Esophagus squamous epithelium (tissue), 5 donors: ENCODE results near the gene RBM22. TPM values are rescaled to one million over a fixed set of nuclear protein-coding genes. Genes with fewer than 3 reads are reported as not detected.

Experiments
- DNase-seq: peaks from one replicate; lab custom pipeline; 2025; lab: John Stamatoyannopoulos, UW
- H3K27ac ChIP-seq, 4 donors: fragments of 200-600 bp; sonication (generic); one replicate each; pipeline ENCODE4 v1.5.1; 2016 to 2019; ENCODE audit warnings: mild to moderate bottlenecking in 1 of 4
- H3K27me3 ChIP-seq, 4 donors: fragments of 200-600 bp; sonication (generic); 1 replicate in 3 of 4; 2 replicates in 1 of 4; pipeline versions ENCODE4 v1.5.1 to v1.6.0; 2017 to 2021; ENCODE audit warnings: antibody characterized with exemption in 1 of 4
- H3K36me3 ChIP-seq, 3 donors: fragments of 200-600 bp; sonication (generic); one replicate each; pipeline ENCODE4 v1.5.1; 2016 to 2019
- H3K4me1 ChIP-seq, 3 donors: fragments of 200-600 bp; sonication (generic); one replicate each; pipeline ENCODE4 v1.5.1; 2017 to 2019
- H3K4me3 ChIP-seq, 4 donors: fragments of 200-600 bp; sonication (generic); 1 replicate in 3 of 4; 2 replicates in 1 of 4; pipeline ENCODE4 v1.5.1; 2016 to 2019; ENCODE audit warnings: mild to moderate bottlenecking in 2 of 4, moderate library complexity in 1 of 4
- H3K9me3 ChIP-seq, 3 donors: fragments of 200-600 bp; sonication (generic); one replicate each; pipeline ENCODE4 v1.5.1; 2016 to 2019
- CTCF ChIP-seq, 6 experiments: fragments of 450-650 bp in 4 of 6; fragments of 200-600 bp in 2 of 6; sonication (generic) in 2 of 6; IDR thresholded peaks; one replicate each; pipeline ENCODE4 v1.5.1; 2016 to 2019; ENCODE audit warnings: antibody characterized with exemption in 6 of 6, mild to moderate bottlenecking in 4 of 6, moderate library complexity in 4 of 6
- POLR2A ChIP-seq, 4 donors: fragments of 450-650 bp; IDR thresholded peaks; one replicate each; pipeline ENCODE4 v1.6.1; 2017; ENCODE audit warnings: antibody characterized with exemption in 4 of 4, mild to moderate bottlenecking in 4 of 4, moderate library complexity in 3 of 4
- WGBS, 2 donors: methylation state at CpG; one replicate each; pipeline ENCODE4 v1.1.5; 2018; 5-methylcytosine and 5-hydroxymethylcytosine counted together
- intact Hi-C: fragments of 100-400 bp; cut with DNase I; formaldehyde crosslinking; loops from one replicate; pipeline ENCODE4 v1.15.0; 2022
- total RNA-seq, 4 donors: library from RNA; depleted of rRNA; stranded (reverse); fragments of >200 nt; gene quantifications; one replicate each; pipeline ENCODE4 v1.1.0, GENCODE V29; 2016
- donor health status: DM: yes; HTN: yes; CAD: no.

The RBM22 gene
- total RNA-seq, 4 donors from 2014 or later = 22.8 to 38.4 (median 28.8) TPM

- peaks cover 17 to 88% (median 58%) of the 10 kb centered on the region in 3 donors for H3K36me3 ChIP-seq
- no peaks in the 10 kb centered on the region for H3K9me3 ChIP-seq
- WGBS, 2 donors = 86 to 88% methylated on average over 3 of the region's 3 CpGs
- intact Hi-C loops = no loop called here
- no peak overlapping the region for H3K4me3 ChIP-seq
- TF ChIP-seq POLR2A (IDR thresholded peaks at IDR 0.05) = no peak
- TF ChIP-seq CTCF (IDR thresholded peaks at IDR 0.05) = no peak
- H3K27me3 ChIP-seq = no peaks in the 10 kb centered on the region
- H3K27ac ChIP-seq = no peak overlapping the region
- no peaks in the 10 kb centered on the region for H3K4me1 ChIP-seq
- DNase-seq = no peak
Observed at GRCh38 chr5:150692276-150692675, 8.6 kb downstream of the RBM22 start.

- TF ChIP-seq POLR2A (IDR thresholded peaks at IDR 0.05) (no peak), CTCF (IDR thresholded peaks at IDR 0.05) (no peak)
- intact Hi-C loops = no loop called here
- Histone ChIP-seq H3K4me1 (no peaks in the 10 kb centered on the region), H3K9me3 (no peaks in the 10 kb centered on the region), H3K4me3 (no peak overlapping the region), H3K36me3 (peaks cover 13 to 79% (median 43%) of the 10 kb centered on the region in 3 donors), H3K27ac (no peak overlapping the region), H3K27me3 (no peaks in the 10 kb centered on the region)
- DNase-seq = no peak
- WGBS, 2 donors = 71% methylated on average over 6 of the region's 6 CpGs
Observed at GRCh38 chr5:150690760-150691159, 10.1 kb downstream of the RBM22 start.

- Histone ChIP-seq H3K27ac (no peak overlapping the region), H3K4me3 (no peak overlapping the region), H3K27me3 (no peaks in the 10 kb centered on the region), H3K36me3 (peaks cover under 1 to 62% (median 26%) of the 10 kb centered on the region in 3 donors), H3K4me1 (no peaks in the 10 kb centered on the region), H3K9me3 (no peaks in the 10 kb centered on the region)
- no peak for TF ChIP-seq CTCF (IDR thresholded peaks at IDR 0.05)
- TF ChIP-seq POLR2A (IDR thresholded peaks at IDR 0.05) = no peak
- no peak for DNase-seq
- intact Hi-C loops = no loop called here
- WGBS, 2 donors = 17 to 54% methylated on average over 1 of the region's 1 CpG
Observed at GRCh38 chr5:150689120-150689519, 11.7 kb downstream of the RBM22 start.

GRCh38 chr5:150676578-150676977 is 24.3 kb downstream of the RBM22 start:
- H3K36me3 ChIP-seq = no peaks in the 10 kb centered on the region
- H3K4me1 ChIP-seq = peaks cover 7 to 29% (median 26%) of the 10 kb centered on the region in 3 donors
- peaks cover 0 to 8% (median 0%) of the 10 kb centered on the region in 4 donors for H3K27me3 ChIP-seq
- no peak for DNase-seq
- WGBS, 2 donors = 73 to 97% methylated on average over 3 of the region's 9 CpGs
- H3K9me3 ChIP-seq = no peaks in the 10 kb centered on the region
- H3K4me3 ChIP-seq = no peak overlapping the region
- intact Hi-C loops = no loop called here
- H3K27ac ChIP-seq = no peak overlapping the region
- no peak for TF ChIP-seq POLR2A (IDR thresholded peaks at IDR 0.05)

GRCh38 chr5:150675069-150675468 is 25.8 kb downstream of the RBM22 start:
- no peak for DNase-seq
- peaks cover 0 to 13% (median 0%) of the 10 kb centered on the region in 4 donors for H3K27me3 ChIP-seq
- 76 to 80% methylated on average over 6 of the region's 6 CpGs for WGBS, 2 donors
- peaks cover 7 to 37% (median 30%) of the 10 kb centered on the region in 3 donors for H3K4me1 ChIP-seq
- intact Hi-C loops = no loop called here
- H3K9me3 ChIP-seq = no peaks in the 10 kb centered on the region
- no peaks in the 10 kb centered on the region for H3K36me3 ChIP-seq
- no peak overlapping the region for H3K4me3 ChIP-seq
- no peak for TF ChIP-seq POLR2A (IDR thresholded peaks at IDR 0.05)
- no peak for TF ChIP-seq CTCF (IDR thresholded peaks at IDR 0.05)
- no peak overlapping the region for H3K27ac ChIP-seq
